Upper lobe of left lung (tissue), 4 donors: ENCODE measurements around the gene CXCL14.

Experiments
- CTCF ChIP-seq, 6 experiments: fragments of 450-650 bp in 4 of 6; fragments of 200-600 bp in 2 of 6; sonication (generic) in 2 of 6; IDR thresholded peaks; one replicate each; pipeline ENCODE4 v1.5.1; 2016 to 2019; ENCODE audit warnings: antibody characterized with exemption in 6 of 6
- POLR2A ChIP-seq, 4 donors: fragments of 450-650 bp; IDR thresholded peaks; one replicate each; pipeline ENCODE4 v1.5.1; 2016 to 2017; ENCODE audit warnings: antibody characterized with exemption in 4 of 4, mild to moderate bottlenecking in 2 of 4
- POLR2AphosphoS5 ChIP-seq, 2 donors: sonication (generic); formaldehyde crosslinking; IDR thresholded peaks; one replicate each; pipeline ENCODE4 v1.5.1; 2017; ENCODE audit warnings: antibody characterized with exemption in 2 of 2

- TF ChIP-seq CTCF (IDR thresholded peaks at IDR 0.05) = no peak
- no peak for TF ChIP-seq POLR2A (IDR thresholded peaks at IDR 0.05)
- TF ChIP-seq POLR2AphosphoS5 (IDR thresholded peaks at IDR 0.05) = no peak
Measured at GRCh38 chr5:135568246-135568645, 10.5 kb downstream of the CXCL14 start.
